Activated CD4-positive, alpha-beta T cell treated with anti-CD3 and anti-CD28 coated beads for 1 hour (primary cell): ENCODE results near the gene AP1G2.
"Not testable (repeated sequence)": the region's sequence is repeated elsewhere in the genome, so short reads cannot be mapped to it uniquely, and the experiment has no call there.

ENCODE experiments used
- DNase-seq: peaks from one replicate; pipeline ENCODE4 v3.0.0-alpha.2; 2020

Gene AP1G2

GRCh38 chr14:23600322-23600707, 32.7 kb upstream of the AP1G2 start:
- no peak for DNase-seq

GRCh38 chr14:23594191-23594590, 26.6 kb upstream of the AP1G2 start:
- DNase-seq: not testable (repeated sequence)

GRCh38 chr14:23590198-23590597, 22.6 kb upstream of the AP1G2 start:
- no peak for DNase-seq

- DNase-seq: no peak
These were observed 22.0 kb upstream of the AP1G2 start for GRCh38 chr14:23589606-23590005.

- DNase-seq: peak; percentile 64
These were observed 21.4 kb upstream of the AP1G2 start for GRCh38 chr14:23588884-23589598.

- DNase-seq: not testable (repeated sequence)
These were observed 17.1 kb upstream of the AP1G2 start for GRCh38 chr14:23584527-23585203.

- not testable (repeated sequence) for DNase-seq
These were observed 16.4 kb upstream of the AP1G2 start for GRCh38 chr14:23583761-23584526.

GRCh38 chr14:23582906-23583760, 15.5 kb upstream of the AP1G2 start:
- no peak for DNase-seq

GRCh38 chr14:23580948-23581281, 13.3 kb upstream of the AP1G2 start:
- no peak for DNase-seq

- DNase-seq: no peak
These were observed 12.7 kb upstream of the AP1G2 start for GRCh38 chr14:23580152-23580926.

- no peak for DNase-seq
These were observed 12.1 kb upstream of the AP1G2 start for GRCh38 chr14:23579739-23580138.

GRCh38 chr14:23579311-23579630, 11.7 kb upstream of the AP1G2 start:
- DNase-seq: no peak

- DNase-seq: no peak
These were observed 11.1 kb upstream of the AP1G2 start, which contains the start of gene JPH4 for GRCh38 chr14:23578560-23579310. Gene JPH4, minus strand, starts transcription at chr14:23578790. Its CDS starts 1,337 bp downstream, at chr14:23577453.

- no peak for DNase-seq
These were observed 10.3 kb upstream of the AP1G2 start for GRCh38 chr14:23577710-23578392.

- no peak for DNase-seq
These were observed 9.6 kb upstream of the AP1G2 start for GRCh38 chr14:23577004-23577681.

GRCh38 chr14:23573384-23574015, 5.9 kb upstream of the AP1G2 start:
- no peak for DNase-seq

- no peak for DNase-seq
These were observed 5.2 kb upstream of the AP1G2 start for GRCh38 chr14:23572836-23573235.

- DNase-seq: no peak
These were observed 4.9 kb upstream of the AP1G2 start for GRCh38 chr14:23572524-23572828.

GRCh38 chr14:23571701-23572523, 4.3 kb upstream of the AP1G2 start:
- DNase-seq: no peak
